HL-60 (cell line): Measurements from ENCODE around the gene APPL1.

ENCODE experiments used
- DNase-seq, 2 experiments: peaks; one replicate each; pipeline ENCODE4 v3.0.0-alpha.2; 2010 to 2020; ENCODE audit warnings: low read depth in 1 of 2, low spot score in 1 of 2
- H3K27ac ChIP-seq: fragments of 250-450 bp; sonication (Bioruptor Pico); replicated peaks from 2 replicates; pipeline ENCODE4 v1.5.1; 2020; ENCODE audit warnings: mild to moderate bottlenecking, moderate library complexity
- H3K27me3 ChIP-seq: fragments of 250-450 bp; sonication (Bioruptor Pico); 2 replicates; pipeline ENCODE4 v1.5.1; 2021; ENCODE audit warnings: mild to moderate bottlenecking, moderate library complexity; ENCODE audit not compliant: insufficient read depth, poor library complexity, severe bottlenecking
- H3K4me3 ChIP-seq: replicated peaks from 2 replicates; pipeline ENCODE4 v1.5.1; 2011; ENCODE audit warnings: mild to moderate bottlenecking, control low read depth, low read length; ENCODE audit not compliant: insufficient read depth
- GABPA ChIP-seq: IDR thresholded peaks from 2 replicates; pipeline ENCODE4 v1.6.1; 2012; ENCODE audit warnings: low read depth
- POLR2AphosphoS5 ChIP-seq: IDR thresholded peaks from 2 replicates; pipeline ENCODE4 v1.6.1; 2012; ENCODE audit warnings: low read depth
- SPI1 ChIP-seq: IDR thresholded peaks from 2 replicates; pipeline ENCODE4 v1.6.1; 2012; ENCODE audit warnings: low read depth, mild to moderate bottlenecking, borderline replicate concordance
- long read RNA-seq: library from polyadenylated mRNA; unstranded; transcript quantifications from one replicate; pipeline ENCODE4 v2.0.0, GENCODE V29; 2020
- TF ChIP-seq, protein P1 (sequence below): IDR thresholded peaks from 2 replicates; pipeline ENCODE4 v1.6.1; 2012; ENCODE audit warnings: low read depth; ENCODE audit not compliant: insufficient replicate concordance
- TF ChIP-seq, protein P2 (sequence below): IDR thresholded peaks from one replicate; pipeline ENCODE4 v1.5.1; 2011; ENCODE audit warnings: low read length, control low read depth, inconsistent platforms; ENCODE audit not compliant: insufficient read depth

Gene APPL1, protein sequence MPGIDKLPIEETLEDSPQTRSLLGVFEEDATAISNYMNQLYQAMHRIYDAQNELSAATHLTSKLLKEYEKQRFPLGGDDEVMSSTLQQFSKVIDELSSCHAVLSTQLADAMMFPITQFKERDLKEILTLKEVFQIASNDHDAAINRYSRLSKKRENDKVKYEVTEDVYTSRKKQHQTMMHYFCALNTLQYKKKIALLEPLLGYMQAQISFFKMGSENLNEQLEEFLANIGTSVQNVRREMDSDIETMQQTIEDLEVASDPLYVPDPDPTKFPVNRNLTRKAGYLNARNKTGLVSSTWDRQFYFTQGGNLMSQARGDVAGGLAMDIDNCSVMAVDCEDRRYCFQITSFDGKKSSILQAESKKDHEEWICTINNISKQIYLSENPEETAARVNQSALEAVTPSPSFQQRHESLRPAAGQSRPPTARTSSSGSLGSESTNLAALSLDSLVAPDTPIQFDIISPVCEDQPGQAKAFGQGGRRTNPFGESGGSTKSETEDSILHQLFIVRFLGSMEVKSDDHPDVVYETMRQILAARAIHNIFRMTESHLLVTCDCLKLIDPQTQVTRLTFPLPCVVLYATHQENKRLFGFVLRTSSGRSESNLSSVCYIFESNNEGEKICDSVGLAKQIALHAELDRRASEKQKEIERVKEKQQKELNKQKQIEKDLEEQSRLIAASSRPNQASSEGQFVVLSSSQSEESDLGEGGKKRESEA
- long read RNA-seq, full-length matches to known transcripts = 147 of 260 reads
- long read RNA-seq, partial matches to known transcripts = 81 of 260 reads
- long read RNA-seq, other reads (novel, unspliced or antisense) = 32 of 260 reads

DNA sequence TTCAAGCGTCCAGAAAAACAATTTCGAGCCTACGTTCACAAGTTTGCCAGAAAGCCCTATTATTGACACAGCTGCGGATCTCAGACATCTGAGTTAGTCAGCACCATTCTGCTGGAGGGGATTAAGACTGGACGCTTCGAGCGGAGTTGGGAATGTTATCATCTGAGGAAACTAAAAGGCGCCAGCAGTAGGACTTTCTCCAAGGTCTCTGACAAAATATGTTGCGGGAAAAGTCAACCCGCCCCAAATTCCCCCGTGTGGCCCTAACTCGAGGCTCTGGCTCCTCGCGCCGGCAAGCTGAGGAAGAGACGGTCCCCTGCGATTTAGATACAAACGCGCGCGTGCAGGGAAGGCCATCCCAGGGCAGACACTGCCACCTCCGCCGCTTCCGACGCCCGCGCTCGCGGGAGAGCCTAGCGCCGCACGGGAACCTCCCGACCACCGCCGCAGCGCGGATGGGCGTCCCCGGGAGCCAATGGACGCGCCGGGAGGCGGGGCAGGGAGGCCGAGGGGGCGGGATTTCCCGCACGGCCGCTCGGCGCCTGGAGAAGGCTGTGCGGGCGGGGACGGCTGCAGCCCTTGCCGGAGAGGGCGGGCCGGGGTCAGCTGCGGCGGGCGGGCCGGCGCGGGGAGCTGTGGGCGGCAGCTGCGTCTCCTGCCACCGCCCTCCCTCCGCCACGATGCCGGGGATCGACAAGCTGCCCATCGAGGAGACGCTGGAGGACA, at the start of gene APPL1:
TSS of gene APPL1 (plus strand) at position 526 of the 726 bp plus-strand sequence. CDS start at position 681, 155 bp downstream.
- TF ChIP-seq, protein P1, sequence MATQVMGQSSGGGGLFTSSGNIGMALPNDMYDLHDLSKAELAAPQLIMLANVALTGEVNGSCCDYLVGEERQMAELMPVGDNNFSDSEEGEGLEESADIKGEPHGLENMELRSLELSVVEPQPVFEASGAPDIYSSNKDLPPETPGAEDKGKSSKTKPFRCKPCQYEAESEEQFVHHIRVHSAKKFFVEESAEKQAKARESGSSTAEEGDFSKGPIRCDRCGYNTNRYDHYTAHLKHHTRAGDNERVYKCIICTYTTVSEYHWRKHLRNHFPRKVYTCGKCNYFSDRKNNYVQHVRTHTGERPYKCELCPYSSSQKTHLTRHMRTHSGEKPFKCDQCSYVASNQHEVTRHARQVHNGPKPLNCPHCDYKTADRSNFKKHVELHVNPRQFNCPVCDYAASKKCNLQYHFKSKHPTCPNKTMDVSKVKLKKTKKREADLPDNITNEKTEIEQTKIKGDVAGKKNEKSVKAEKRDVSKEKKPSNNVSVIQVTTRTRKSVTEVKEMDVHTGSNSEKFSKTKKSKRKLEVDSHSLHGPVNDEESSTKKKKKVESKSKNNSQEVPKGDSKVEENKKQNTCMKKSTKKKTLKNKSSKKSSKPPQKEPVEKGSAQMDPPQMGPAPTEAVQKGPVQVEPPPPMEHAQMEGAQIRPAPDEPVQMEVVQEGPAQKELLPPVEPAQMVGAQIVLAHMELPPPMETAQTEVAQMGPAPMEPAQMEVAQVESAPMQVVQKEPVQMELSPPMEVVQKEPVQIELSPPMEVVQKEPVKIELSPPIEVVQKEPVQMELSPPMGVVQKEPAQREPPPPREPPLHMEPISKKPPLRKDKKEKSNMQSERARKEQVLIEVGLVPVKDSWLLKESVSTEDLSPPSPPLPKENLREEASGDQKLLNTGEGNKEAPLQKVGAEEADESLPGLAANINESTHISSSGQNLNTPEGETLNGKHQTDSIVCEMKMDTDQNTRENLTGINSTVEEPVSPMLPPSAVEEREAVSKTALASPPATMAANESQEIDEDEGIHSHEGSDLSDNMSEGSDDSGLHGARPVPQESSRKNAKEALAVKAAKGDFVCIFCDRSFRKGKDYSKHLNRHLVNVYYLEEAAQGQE = peak; percentile 6
- TF ChIP-seq, protein P2, sequence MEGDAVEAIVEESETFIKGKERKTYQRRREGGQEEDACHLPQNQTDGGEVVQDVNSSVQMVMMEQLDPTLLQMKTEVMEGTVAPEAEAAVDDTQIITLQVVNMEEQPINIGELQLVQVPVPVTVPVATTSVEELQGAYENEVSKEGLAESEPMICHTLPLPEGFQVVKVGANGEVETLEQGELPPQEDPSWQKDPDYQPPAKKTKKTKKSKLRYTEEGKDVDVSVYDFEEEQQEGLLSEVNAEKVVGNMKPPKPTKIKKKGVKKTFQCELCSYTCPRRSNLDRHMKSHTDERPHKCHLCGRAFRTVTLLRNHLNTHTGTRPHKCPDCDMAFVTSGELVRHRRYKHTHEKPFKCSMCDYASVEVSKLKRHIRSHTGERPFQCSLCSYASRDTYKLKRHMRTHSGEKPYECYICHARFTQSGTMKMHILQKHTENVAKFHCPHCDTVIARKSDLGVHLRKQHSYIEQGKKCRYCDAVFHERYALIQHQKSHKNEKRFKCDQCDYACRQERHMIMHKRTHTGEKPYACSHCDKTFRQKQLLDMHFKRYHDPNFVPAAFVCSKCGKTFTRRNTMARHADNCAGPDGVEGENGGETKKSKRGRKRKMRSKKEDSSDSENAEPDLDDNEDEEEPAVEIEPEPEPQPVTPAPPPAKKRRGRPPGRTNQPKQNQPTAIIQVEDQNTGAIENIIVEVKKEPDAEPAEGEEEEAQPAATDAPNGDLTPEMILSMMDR = no peak
- TF ChIP-seq GABPA = no peak
- peak; percentile 84; the same call in 1 of the 2 replicates for TF ChIP-seq POLR2AphosphoS5
- TF ChIP-seq SPI1 = no peak
- Histone ChIP-seq H3K4me3 (peak within 1 kb of the TSS; percentile 84), H3K27me3 (no peaks in the 10 kb centered on the region), H3K27ac (peak within 1 kb of the TSS; percentile 85)
- peak; percentile 67 to 91 for DNase-seq

DNA sequence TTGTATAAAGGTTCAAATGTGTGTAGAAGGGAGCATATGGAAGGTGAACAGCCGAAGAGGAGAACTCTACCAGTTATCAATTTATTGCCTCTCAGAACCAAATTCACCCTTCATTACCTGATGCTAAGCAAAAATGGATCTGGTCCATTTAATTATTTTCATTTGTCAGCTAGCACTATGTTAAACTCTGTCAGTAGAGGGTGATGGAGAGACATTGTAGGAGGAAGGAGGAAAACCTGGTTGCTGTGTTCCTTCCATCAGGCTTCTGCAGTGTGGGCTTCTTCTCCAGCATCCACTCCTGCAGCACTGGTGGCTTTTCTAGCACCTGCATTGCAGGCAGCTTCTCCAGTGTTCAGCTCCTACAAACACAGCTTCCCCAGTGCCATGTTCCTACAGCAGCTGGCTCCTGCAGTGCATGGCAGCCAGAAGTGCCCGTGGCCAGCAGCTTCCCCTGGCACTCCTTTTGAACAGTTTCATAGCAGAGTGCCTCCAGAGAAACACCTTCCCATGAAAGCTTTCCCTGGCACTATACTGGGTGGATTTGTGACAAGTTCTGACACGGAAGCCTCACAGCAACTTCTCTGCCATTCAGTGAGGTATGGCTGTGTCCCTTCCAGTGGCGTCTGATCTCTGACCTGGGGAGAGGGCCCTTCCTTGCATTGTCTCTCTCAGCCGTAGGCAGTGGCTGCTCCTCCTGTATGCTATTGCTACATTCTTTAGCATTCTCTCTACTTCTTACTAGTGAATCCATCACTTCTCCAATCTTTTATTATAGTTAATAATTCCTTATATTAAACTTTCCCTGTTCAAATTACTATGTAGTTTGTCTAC, 47.7 kb upstream of the APPL1 start:
- H3K27ac ChIP-seq = no peak overlapping the region
- TF ChIP-seq POLR2AphosphoS5 = no peak
- TF ChIP-seq, protein P2 = peak; percentile 8
- H3K27me3 ChIP-seq = no peaks in the 10 kb centered on the region
- H3K4me3 ChIP-seq = no peak overlapping the region
- no peak for DNase-seq

DNA sequence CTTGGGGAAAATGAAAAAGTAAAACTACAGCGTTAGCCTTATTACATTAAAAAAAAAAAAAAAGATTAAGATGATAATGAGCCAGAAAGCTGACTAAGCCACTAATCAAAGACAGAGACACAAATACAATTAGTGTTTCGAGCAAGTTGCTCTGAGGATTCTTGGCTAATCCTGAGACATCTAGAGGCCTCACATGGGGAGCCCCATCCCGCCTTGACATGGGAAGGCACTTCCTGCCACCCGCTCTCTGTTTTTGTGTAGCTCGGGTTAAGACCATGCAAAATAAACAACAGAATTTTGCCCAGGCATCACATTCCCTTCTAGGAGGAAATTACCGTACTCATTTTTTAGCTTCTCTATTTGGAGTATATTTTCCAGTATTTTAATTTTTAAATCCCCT, 43.0 kb upstream of the APPL1 start:
- H3K27me3 ChIP-seq = no peaks in the 10 kb centered on the region

More for the DNA sequence above, 43.0 kb upstream of the APPL1 start:
- H3K4me3 ChIP-seq = no peak overlapping the region
- DNase-seq = no peak
- no peak overlapping the region for H3K27ac ChIP-seq
- TF ChIP-seq GABPA (no peak), POLR2AphosphoS5 (no peak), SPI1 (no peak)
- TF ChIP-seq, protein P1 = no peak
- TF ChIP-seq, protein P2 = no peak
